ENCODE measurements around the gene SORBS2. TPM values are rescaled to one million over a fixed set of nuclear protein-coding genes. Genes with fewer than 3 reads are reported as not detected.
"Not testable (repeated sequence)": the region's sequence is repeated elsewhere in the genome, so short reads cannot be mapped to it uniquely, and the experiment has no call there.

The SORBS2 gene, protein sequence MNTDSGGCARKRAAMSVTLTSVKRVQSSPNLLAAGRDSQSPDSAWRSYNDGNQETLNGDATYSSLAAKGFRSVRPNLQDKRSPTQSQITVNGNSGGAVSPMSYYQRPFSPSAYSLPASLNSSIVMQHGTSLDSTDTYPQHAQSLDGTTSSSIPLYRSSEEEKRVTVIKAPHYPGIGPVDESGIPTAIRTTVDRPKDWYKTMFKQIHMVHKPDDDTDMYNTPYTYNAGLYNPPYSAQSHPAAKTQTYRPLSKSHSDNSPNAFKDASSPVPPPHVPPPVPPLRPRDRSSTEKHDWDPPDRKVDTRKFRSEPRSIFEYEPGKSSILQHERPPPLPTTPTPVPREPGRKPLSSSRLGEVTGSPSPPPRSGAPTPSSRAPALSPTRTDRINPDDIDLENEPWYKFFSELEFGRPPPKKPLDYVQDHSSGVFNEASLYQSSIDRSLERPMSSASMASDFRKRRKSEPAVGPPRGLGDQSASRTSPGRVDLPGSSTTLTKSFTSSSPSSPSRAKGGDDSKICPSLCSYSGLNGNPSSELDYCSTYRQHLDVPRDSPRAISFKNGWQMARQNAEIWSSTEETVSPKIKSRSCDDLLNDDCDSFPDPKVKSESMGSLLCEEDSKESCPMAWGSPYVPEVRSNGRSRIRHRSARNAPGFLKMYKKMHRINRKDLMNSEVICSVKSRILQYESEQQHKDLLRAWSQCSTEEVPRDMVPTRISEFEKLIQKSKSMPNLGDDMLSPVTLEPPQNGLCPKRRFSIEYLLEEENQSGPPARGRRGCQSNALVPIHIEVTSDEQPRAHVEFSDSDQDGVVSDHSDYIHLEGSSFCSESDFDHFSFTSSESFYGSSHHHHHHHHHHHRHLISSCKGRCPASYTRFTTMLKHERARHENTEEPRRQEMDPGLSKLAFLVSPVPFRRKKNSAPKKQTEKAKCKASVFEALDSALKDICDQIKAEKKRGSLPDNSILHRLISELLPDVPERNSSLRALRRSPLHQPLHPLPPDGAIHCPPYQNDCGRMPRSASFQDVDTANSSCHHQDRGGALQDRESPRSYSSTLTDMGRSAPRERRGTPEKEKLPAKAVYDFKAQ (N-terminal part only)
- total RNA-seq: 911 TPM
- long read RNA-seq, full-length matches to known transcripts: 219 of 576 reads
- long read RNA-seq, partial matches to known transcripts: 174 of 576 reads
- long read RNA-seq, other reads (novel, unspliced or antisense): 183 of 576 reads

- intact Hi-C loops (cut with micrococcal nuclease): loop anchor here (2.0 kb wide), 1 partner anchor 37 kb away; no protein-coding TSS in a partner anchor
- peak; percentile 74 for ATAC-seq
- peak; percentile 46 for DNase-seq
Measured at GRCh38 chr4:185811509-185812364, at the start of gene SORBS2. Gene SORBS2 (minus strand): TSS chr4:185812194. CDS start chr4:185690571, 121,623 bp downstream.

- intact Hi-C loops (cut with micrococcal nuclease): no loop called here
- ATAC-seq: no peak
- DNase-seq: no peak
Measured at GRCh38 chr4:185859111-185859510, 47.1 kb upstream of the SORBS2 start.

DNA sequence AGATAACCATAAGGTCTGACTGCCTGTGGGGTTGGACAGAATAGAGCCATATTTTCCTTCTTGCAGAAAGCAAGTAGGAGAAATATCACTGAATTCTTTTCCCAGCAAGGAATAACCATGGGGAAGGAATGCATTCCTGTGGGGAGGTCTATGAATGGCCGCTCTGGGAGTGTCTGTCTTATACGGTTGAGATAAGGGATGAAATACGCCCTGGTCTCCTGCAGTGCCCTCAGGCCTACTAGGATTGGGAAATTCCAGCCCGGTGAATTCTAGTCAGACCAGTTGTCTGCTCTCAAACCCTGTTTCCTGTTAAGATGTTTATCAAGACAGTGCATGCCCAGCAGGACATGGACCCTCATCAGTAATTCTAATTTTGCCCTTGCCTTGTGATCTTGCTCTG lies 45.6 kb upstream of the SORBS2 start:
- DNase-seq; intact Hi-C loops (cut with micrococcal nuclease); ATAC-seq: not testable (repeated sequence)

- DNase-seq (no peak), ATAC-seq (no peak)
- intact Hi-C loops (cut with micrococcal nuclease): no loop called here
Measured at GRCh38 chr4:185853841-185854240, 41.8 kb upstream of the SORBS2 start.

DNA sequence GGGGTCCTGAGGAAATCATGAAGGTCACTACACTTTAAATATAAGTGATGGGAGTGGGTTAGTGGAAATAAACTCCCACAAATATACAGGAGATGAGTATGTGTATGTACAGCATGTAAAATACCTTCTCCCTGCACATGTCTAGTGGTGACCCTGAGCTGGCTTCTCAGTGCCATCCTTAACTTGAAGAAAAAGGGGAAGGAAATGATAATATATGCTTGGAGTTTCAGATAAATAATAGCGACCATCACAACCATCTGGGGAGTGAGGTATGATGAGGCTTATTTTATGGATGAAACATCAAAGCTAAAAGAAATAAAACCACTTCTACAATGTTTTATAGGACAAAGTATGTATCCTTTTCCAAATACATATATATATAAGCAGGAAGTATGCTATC lies 41.0 kb upstream of the SORBS2 start:
- DNase-seq (no peak), ATAC-seq (no peak)
- intact Hi-C loops (cut with micrococcal nuclease): no loop called here

DNA sequence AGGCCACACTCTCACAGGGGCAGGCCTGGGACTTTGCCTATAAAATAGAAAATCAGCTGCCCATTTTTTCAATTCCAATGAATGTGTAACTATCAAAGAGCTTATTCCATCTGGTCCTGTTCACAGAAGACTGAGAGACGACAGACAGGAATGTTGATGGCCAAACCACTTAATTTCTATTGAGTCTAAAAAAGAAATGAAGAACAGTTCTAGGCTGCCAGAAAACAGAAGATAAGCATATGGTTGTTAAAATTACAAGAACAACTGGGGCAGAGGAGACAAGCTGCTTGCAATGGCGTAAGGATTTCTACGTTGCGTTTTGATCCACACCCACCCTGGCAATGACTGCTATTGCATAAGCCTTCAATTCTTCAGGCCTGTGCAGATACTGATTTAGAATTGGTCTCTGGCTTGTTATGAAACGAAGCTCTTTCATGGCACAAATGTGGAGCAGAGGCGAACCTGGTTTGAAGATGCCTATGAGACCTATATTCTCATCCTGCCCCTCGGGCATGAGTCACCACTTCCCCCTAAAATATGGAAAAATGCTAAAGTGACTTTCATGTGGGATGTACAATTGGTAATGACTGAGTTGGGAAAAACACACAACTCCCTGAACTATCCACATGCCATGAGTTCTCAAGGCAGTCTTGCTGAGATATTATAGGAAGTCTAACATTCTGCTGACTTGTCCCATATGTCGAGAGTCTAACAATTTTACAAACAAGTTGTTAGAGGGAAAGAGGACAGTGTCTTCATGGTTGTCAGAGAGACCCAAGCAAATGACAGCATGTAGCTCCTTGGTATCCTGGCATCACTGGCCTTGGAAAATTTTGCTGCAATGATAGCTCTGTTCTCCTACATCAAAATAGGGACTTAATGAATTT lies 37.9 kb upstream of the SORBS2 start:
- DNase-seq (peak; percentile 38), ATAC-seq (peak; percentile 85)
- intact Hi-C loops (cut with micrococcal nuclease): loop anchor here (2.0 kb wide), 1 partner anchor 39 kb away; no protein-coding TSS in a partner anchor

DNA sequence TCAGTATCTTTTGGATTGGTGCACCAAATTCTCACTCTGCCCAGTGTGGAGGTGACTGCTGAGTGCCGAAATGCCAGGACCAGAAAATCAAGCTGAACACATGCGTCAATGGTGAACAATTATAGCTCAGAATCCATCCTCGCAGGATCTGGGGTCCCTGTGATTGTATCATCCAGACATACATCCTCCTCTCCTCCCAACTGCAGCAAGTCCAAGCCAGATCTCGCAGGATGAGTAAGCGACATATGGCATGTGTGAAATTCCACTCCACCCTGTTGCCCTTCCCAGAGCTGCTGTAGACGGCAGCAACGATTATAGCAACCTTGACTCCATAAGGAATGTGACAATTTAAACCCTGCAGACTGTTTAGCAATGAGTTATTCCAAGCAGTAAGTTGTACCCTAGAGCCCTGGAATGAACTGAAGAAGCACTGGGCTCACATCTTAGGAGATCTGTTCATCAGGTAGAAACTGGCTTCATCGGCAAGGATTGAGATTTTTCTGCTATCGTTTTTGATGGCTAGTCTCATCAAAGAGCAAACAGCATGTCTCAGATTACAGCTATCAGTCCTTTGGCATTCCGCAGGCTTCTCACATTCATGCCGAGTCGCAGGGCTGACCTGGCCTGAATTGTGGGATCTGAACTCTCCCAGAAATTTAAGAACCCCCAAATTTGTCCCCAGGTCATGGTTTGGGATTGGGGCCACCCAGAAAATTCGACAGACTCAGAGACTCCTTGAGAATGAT lies 35.5 kb upstream of the SORBS2 start:
- DNase-seq (peak; percentile 83), ATAC-seq (peak; percentile 87)
- intact Hi-C loops (cut with micrococcal nuclease): loop anchor here (2.0 kb wide), 1 partner anchor 37 kb away; no protein-coding TSS in a partner anchor

GRCh38 chr4:185846505-185847150 lies 34.6 kb upstream of the SORBS2 start:
- ATAC-seq (no peak), DNase-seq (no peak)
- intact Hi-C loops (cut with micrococcal nuclease): no loop called here

GRCh38 chr4:185845966-185846365 lies 34.0 kb upstream of the SORBS2 start:
- ATAC-seq (no peak), DNase-seq (no peak)
- intact Hi-C loops (cut with micrococcal nuclease): no loop called here

DNA sequence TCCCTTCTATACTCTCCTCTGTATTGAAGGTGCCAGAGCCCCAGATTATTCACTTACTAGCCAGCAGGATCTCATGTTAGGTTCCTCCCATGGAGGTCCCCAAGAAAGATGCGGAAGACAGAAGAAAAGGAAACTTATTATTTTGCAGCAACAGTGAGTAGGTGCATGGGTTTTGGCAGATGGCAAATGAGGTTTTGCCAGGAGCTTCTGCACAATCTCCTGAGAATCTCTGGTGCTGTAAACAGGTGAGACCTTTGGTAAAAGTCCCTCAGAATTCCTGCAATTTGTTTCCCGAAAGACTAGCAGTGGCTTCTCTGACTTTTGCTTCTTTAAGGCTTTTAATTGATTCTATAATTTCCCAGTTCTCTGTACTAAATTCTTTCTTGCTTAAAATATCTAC lies 29.5 kb upstream of the SORBS2 start:
- DNase-seq (no peak), ATAC-seq (no peak)
- intact Hi-C loops (cut with micrococcal nuclease): no loop called here

DNA sequence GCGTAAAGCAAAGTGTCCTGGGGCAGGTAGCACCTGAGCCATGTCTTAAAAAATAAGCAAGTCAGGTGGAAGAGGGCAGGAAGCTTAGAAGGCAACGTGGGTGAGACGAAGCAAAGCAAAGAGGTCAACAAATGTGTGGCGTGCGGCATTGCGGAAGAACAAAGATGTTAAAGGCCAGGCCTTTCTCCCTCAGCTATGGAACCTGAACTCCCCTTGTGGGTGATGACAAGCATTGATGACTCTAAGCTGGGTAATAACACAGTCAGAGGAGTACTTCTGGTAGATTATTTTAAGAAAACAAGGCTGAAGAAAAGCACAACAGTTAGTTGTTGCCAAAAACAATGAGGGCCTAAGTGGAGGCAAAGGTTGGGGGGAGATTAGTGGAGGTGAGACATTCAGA lies 29.0 kb upstream of the SORBS2 start:
- no peak for ATAC-seq
- DNase-seq: no peak
- intact Hi-C loops (cut with micrococcal nuclease): no loop called here

GRCh38 chr4:185840201-185840600 lies 28.2 kb upstream of the SORBS2 start:
- intact Hi-C loops (cut with micrococcal nuclease): no loop called here
- DNase-seq (no peak), ATAC-seq (no peak)

DNA sequence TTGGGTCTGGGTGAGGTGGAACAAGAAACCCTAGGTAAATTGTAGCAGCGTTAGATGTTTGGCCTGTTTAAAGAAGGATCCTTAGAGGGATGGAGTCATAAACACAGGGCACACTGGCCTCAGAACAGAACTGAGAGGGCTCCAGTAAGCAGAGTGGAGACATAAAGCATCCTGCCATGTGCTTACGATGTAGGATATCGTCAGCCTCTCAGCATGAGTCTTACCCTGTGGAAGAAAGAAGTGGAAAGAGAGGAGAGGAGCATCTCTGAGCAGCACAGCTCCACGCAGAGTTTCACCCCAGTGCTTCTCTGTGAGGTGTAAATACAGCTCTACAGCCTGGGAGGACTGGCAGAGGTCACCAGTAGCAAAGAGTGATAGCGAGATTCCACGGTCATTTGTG lies 27.8 kb upstream of the SORBS2 start:
- ATAC-seq: peak; percentile 41
- intact Hi-C loops (cut with micrococcal nuclease): no loop called here

DNA sequence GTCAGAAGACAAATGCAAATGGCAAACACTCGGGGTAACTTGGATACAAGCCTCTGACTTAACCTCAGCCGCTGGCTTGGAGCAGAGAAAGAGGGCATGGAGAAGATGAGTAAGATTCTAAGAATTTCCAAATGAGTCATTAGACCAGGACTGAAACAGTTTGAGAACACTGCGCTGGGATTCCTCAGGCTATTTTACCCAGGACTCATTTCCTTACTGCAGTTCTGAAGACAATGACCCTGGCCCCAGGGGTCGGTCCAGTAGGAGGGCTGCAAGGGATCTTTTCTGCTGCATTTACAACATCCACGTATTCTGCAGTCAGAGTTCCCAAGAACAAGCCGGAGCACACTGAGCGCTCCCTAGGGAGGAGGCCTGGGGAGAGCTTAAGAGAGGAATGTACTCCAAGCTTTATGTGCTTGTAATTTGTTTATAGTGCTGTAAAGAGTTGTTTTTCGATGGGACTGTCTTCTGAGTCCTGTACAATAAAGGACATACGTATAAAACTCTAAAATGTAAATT lies 27.3 kb upstream of the SORBS2 start:
- DNase-seq: peak; percentile 57
- peak; percentile 65 for ATAC-seq
- intact Hi-C loops (cut with micrococcal nuclease): no loop called here

More for the DNA sequence above, 27.8 kb upstream of the SORBS2 start:
- no peak for DNase-seq

DNA sequence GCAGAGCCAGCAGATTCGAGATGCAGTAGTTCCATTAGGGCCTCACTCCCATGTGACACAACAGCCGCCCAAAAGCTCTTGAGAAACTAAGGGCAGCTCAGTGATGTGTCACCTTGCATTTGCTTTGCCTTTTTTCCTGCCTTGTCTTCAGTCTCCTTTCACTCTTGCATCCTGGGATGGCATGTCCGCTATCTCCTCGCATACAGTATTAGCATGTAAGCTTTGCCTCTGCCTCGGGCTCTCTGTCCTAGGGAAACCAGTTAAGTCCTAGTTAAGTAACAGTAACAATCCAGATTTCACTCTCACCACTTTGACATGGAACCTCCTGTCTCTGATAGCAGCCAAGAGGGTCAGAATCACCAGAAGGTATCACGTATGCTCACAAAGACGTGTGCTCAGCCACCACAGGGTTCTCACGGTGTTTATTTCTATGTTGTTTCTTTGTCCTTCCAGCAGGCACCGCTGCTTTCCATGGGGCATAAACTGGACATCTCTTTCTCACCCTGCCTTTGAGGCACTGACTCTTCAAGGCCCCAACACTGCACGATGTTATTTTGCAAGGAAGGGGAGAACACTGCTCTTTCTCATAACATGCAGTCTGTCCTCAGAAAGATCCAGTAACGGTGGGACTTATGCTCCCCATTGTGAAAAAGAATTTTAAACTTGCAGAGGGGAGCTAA lies 26.7 kb upstream of the SORBS2 start:
- ATAC-seq (peak; percentile 57), DNase-seq (no peak)
- intact Hi-C loops (cut with micrococcal nuclease): no loop called here

- intact Hi-C loops (cut with micrococcal nuclease): no loop called here
- DNase-seq (no peak), ATAC-seq (no peak)
Measured at GRCh38 chr4:185838104-185838452, 26.1 kb upstream of the SORBS2 start.
